Measurements from ENCODE around the gene ASS1.

Gene ASS1

GRCh38 chr9:130501639-130502038 is 56.9 kb downstream of the ASS1 start:
- DNase-seq, result no peak

DNA sequence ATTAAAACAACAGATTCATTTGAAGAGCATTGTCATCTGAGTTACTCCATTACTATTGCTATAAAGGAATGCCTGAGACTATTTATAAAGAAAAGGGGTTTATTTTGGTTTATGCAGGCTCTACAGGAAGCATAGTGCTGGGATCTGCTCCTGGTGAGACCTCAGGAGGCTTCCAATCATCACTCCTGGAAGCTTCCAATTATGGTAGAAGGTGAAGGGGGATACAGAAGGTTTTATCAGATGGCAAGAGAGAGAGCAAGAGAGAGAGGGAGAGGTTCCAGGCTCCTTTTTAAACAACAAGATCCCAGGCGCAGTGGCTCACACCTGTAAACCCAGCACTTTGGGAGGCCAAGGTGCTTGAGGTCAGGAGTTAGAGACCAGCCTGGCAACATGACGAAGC is 63.5 kb downstream of the ASS1 start:
- no peak for DNase-seq

DNA sequence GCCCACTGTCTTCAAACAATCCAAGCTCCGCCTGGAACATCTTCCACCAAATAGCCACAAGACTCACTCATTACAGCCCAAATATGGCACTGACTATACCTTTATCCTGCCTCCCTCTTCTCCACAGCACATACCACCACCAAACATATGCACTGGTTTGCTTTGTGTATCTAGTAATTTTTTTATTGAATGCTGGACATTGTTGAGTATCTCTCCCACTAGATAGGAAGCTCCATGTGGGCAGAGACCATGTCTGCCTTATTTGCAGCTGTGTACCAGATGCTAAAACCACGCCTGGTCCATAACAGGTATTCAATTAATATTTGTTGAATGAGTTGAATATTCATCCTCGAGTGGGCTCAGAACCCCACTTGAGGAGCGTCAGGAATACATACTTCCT is 67.4 kb downstream of the ASS1 start:
- no peak for DNase-seq

- no peak for DNase-seq
Observed at GRCh38 chr9:130513078-130513477, 68.3 kb downstream of the ASS1 start.

DNA sequence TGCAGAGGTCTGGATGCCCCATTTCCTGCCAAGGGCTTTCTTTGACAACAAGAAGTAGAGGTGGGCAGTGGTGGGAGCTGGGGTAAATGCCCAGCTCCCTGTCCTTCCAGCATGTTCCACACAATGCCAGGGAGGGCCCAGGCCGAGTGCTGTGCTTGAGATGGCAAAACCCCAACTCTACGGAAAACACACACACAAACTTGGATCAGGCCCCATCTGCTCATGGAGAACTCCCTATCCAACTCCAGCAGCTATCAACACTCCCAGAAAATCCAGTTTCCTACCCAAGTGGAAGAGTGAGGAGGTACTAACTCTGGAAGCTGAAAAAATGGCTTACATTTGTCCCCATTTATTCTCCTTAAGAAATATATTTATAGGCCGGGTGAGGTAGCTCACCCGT is 73.5 kb downstream of the ASS1 start:
- no peak for DNase-seq

DNA sequence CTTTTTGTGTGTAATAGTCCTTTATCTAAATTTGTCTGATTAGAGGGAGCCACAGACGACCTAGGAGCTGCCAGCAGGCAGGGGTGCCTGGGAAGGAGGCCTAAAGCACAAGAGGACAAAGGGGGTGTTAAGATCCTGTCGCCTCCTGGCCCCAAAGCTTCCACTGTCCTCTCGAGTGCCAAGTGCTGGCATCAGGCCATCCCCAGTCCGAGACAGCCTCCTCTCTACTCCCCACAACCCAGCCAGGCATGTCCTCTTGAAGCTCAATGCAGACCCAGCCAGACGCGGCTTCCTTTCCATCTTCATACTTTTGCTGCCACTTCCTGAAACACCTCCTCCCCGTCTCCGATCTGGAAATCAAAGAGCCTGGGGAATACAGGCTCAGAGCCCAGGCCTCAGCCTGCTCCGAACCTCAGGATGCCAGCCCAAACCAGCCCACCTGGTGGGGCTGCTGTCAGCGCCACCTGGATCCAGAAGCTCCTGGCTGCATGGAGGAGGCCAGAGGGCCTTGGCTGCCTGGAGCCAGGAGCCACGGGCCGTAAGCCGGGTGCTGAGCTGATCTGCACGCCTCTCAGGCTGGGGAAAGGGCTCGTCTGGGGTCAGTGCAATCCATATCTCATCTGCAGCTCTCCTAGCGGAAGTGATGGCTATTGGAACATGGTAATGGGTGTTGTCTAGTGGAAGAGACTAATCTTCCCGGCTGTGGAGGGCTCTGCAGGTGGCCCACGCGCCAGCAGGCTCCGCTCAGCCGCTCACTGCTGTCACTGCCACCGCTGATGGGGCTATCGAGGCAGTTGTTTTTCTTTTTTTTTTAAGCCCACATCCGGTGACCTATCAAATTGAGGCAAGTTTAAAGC is 74.4 kb downstream of the ASS1 start:
- no peak for DNase-seq

DNA sequence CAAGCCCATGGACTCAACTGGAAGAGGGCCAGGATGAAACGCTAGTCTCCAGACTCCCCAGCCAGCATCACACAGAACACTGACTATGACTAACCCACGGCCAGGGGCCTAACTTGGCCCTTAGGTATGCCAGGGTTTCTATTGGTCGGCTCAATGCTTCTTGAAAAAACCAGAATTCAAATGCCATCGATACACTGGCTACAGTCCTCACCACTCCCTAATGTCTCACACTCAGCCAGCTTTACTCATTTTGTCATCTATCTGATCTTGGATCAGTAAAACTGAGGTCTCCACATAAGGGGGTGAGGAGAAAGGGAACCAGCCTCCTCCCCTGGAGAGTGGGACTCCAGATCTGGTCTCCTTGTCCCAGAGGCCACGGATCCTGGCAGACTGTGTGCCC is 75.2 kb downstream of the ASS1 start:
- DNase-seq, result no peak

- no peak for DNase-seq
Observed at GRCh38 chr9:130521715-130522114, 77.0 kb downstream of the ASS1 start.

DNA sequence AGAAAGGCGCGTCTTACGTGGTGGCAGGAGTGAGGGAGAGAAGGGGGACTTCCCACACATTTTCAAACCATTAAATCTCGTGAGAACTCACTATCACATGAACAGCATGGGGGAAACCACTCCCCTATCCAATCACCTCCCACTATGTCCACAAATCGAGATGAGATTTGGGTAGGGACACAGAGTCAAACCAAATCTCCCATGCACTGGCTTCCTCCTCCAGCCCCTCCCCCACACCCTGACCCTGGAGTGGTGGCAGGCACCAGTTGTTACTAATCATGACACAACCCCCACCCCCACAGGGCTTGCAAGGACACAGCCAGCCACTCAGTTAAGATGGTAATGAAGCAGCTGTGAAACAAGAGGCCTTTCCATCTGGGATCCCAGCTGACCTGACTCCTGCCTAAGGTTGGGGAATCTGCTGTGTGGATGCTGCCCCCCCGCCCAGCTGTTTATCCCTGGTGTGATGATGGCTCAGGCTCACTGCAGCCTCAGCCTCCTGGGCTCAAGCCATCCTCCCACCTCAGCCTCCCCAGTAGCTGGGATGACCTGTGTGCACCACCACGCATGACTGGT is 77.6 kb downstream of the ASS1 start:
- no peak for DNase-seq

DNA sequence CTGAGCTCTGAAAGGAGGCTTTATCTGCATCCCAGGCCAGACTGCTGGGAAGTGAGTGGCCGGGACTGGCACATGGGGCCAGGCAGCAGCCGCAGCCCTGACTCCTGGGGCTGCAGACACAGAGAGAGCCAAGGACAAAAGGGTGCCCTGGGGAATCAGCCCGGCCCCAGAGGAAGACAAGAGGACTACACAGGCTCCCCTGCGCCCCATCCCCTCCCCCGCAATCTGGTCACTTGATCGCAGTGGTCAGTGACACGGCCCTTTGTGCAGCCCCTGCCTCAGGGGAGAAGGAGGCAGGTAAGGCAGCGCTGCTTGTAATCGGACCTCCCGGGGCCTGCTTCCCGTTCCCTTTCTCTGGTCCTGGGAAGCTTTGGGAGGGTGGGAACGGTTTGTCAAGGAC is 79.2 kb downstream of the ASS1 start:
- no peak for DNase-seq

DNA sequence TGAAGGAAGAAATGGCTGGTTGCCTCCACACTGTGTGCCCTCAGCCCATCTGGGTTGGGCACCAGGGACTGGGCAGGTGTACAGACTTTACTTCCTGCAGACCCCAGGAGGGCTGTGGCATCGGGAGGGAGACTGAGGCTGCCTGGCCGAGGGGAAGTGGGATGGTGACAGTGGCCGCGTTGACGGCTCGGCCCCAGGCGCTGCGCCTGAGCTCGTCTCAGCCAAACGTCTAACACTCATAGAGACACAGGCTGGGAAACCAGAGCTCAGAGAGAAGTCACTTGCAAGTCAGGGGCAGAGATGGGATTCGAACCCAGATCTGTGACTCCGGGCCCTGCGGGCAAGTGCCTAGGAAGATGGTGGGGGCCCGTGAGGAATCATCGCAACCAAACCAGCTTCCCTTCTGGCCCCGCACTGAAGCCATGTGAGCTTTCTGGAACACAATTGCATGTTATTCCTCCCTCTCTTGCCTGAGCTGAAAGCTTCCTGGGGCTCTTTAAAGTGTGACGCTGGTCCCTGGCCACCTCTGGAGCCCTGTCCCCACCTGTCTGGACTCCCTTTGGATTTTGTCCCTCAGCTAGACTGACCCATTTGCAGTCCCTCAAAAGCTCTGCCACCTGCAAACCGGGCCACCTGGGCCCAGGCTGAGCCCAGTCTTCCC is 81.6 kb downstream of the ASS1 start:
- DNase-seq, result no peak

GRCh38 chr9:130526854-130527650 is 82.3 kb downstream of the ASS1 start:
- no peak for DNase-seq

DNA sequence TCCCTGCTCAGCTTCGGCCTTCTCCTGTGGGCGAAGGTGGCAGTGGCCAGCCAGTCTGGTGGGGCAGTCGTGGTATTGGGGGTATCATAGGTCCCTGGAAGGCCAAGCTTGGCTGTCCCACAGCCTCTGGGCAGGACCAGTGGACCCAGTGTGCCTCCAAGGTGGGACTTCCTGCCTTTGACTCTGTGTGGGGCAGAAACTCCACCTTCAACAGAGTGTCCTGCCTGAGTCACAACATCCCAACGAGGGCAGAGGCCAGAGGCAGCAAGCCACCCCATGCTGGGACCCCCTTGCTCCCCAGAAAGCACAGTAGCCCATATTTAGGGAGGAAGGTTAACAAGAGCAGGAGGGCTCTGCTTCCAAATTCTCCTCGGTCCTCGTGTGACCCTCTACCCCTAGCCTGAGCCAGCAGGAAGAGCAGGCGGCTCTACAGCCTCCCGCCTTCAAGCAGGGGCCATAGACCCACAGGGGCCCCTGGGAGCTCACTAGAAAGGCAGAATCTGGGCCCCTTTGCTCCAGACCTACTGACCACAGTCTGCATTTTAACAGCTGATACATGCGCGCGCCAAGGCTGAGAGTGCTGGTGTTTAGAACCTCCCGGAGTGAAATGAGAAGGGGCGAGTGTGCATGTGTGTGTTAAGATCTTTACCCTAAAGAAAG is 83.0 kb downstream of the ASS1 start:
- no peak for DNase-seq

DNA sequence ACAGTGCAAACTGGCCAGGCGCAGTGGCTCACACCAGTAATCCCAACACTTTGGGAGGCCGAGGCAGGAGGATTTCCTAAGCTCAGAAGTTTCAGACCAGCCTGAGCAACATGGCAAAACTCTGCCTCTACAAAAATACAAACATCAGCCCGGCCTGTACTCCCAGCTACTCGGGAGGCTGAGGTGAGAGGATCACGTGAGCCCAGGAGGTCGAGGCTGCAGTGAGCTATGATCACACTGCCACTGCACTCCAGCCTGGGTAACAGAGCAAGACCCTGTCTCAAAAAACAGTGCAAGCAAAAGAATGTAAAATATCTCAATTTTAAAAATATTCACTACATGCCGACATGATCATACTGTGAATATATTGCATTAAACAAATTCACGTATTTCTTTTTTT is 83.9 kb downstream of the ASS1 start:
- no peak for DNase-seq

DNA sequence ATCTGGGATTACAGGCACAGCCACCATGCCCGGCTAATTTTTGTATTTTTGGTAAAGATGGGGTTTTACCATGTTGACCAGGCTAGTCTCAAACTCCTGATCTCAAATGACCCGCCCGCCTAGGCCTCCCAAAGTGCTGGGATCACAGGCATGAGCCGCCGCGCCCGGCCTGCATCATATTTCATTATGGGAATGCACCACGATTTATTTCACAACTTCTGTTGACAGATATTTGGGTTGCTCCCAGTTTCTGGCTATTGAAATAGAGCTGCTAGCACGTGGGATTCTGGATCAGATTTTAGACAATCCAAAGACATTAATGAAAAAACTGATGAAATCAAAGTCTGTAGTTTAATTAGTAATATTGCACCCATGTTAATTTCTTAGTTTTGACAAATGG is 86.2 kb downstream of the ASS1 start:
- no peak for DNase-seq

DNA sequence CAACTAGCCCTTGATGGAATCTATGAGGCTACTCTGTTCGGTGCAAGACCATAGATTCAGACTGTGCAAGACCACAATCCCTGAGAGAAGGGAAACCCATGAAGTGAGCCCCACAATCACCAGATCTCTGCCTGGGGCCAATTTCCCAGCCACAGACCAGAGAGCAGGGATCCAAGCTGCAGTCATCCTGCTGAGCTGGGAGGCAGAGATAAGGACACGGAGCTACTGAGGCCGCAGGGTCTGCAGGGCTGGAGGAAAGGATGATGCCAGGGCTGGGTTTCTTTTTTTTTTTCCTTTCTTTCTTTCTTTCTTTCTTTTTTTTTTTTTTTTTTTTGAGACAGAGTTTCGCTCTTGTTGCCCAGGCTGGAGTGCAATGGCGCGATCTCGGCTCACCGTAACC is 86.9 kb downstream of the ASS1 start:
- no peak for DNase-seq

DNA sequence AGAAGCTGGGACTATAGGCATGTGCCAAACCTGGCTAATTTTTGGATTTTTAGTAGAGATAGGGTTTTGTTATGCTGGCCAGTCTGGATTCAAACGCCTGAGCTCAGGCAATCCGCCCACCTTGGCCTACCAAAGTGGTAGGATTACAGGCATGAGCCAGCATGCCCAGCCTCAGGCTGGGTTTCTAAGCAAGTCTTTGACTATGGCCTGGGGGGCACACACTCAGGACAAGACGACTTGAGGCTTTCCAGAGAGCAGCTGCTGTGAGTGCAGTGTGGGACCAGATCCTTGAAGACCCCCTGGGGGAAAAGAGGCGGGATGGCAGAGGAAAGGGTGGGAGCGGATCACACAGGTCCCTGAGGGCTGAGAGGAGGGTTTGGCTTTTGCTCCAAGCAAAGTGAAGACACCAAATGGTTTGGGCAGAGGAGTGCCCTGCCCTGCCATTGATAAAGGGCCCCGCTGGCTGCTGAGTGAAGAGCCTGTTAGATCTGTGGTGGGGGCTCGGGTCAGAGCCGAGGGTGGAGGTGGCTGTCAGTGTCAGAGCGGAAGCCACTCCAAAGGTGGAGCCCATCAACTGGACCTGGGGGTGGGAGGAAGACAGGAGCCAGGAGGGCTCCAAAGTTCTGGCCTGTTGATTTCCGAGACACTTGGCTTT is 87.8 kb downstream of the ASS1 start:
- no peak for DNase-seq

GRCh38 chr9:130535818-130536521 is 91.2 kb downstream of the ASS1 start:
- peak; percentile 98 for DNase-seq

GRCh38 chr9:130536701-130537107 is 91.9 kb downstream of the ASS1 start:
- DNase-seq, result no peak

GRCh38 chr9:130537346-130538050 is 92.7 kb downstream of the ASS1 start:
- DNase-seq, result no peak
